ENCODE data around the gene RTN1. TPM values are rescaled to one million over a fixed set of nuclear protein-coding genes. Genes with fewer than 3 reads are reported as not detected.

The RTN1 gene
- total and polyA plus RNA-seq, 2 experiments from 2014 or later: 0.15 TPM; not detected in 1

DNA sequence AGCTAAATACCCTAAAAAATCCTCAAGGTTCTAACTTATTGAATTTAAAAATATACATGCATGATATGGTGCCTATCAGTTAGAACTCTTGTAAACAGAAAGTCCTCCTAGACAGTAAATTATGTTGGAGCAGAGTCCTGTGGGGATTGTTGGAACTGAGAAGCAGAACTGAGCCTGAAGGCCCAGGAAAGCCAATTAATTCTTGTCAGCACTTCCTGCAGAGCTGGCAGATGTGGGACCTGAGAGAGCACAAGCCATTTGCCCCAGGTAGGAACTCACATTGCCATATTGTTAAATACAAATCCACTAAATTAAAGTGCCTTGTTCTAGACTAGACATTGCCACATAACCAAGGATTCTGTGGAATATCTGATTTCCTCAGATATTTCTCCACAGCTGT, 117.1 kb downstream of the RTN1 start:
- Histone ChIP-seq H3K4me3 (no peak overlapping the region), H3F3A (ENCODE audit: insufficient read depth) (no peaks in the 10 kb centered on the region), H3K9ac (no peak overlapping the region), H3K4me2 (ENCODE audit: unreplicated experiment) (no peak overlapping the region), H3K9me2 (ENCODE audit: insufficient read depth) (no peaks in the 10 kb centered on the region), H3K27me3 (replicated peaks; ENCODE audit: insufficient read depth) (no peaks in the 10 kb centered on the region), H3K36me3 (ENCODE audit: low read depth) (no peaks in the 10 kb centered on the region), H3K4me1 (ENCODE audit: insufficient read depth) (no peaks in the 10 kb centered on the region), H2AFZ (no peak overlapping the region), H3K27ac (no peak overlapping the region), H3K9me3 (ENCODE audit: low read depth) (no peaks in the 10 kb centered on the region), H3K79me2 (ENCODE audit: insufficient read depth) (no peaks in the 10 kb centered on the region), H4K20me1 (ENCODE audit: insufficient read depth) (no peaks in the 10 kb centered on the region)
- in situ Hi-C loops (cut with MboI): no loop called here
- TF ChIP-seq EZH2 (IDR thresholded peaks at IDR 0.05; ENCODE audit: insufficient read depth, poor library complexity, severe bottlenecking) (no peak), EZH2phosphoT487 (IDR thresholded peaks at IDR 0.05; ENCODE audit: insufficient read depth, low read depth) (no peak)
- no peak for DNase-seq

DNA sequence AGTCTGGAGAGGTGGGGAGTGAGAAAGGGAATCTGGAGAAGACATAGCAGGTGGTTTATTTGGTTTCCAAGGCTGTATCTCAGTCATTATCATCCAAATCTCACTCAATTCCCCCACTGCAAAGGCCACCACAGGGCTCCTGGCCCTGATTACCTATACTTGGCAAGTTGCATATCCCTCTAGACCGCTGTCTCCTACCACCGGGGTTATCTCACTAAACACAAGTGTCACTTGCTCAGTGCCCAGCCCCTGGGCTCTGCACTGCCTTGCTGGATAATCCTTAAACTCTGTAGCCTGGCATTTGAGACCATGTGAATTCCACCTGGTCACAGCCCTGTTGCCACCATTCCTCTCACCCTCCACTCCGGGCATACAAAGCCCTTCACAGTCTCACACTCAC, 119.0 kb downstream of the RTN1 start:
- no peak overlapping the region for H3K4me3 ChIP-seq
- no peaks in the 10 kb centered on the region for H3F3A ChIP-seq (ENCODE audit: insufficient read depth)
- H3K4me1 ChIP-seq (ENCODE audit: insufficient read depth): no peaks in the 10 kb centered on the region
- WGBS, 2 experiments (ENCODE audit: low coverage in 1 of 2, low lambda C conversion rate in 2 of 2, missing lambda C conversion rate in 2 of 2): 73 to 81% methylated on average over 3 of the region's 3 CpGs
- no peaks in the 10 kb centered on the region for H3K27me3 ChIP-seq (replicated peaks; ENCODE audit: insufficient read depth)
- no peak overlapping the region for H3K4me2 ChIP-seq (ENCODE audit: unreplicated experiment)
- H3K9me3 ChIP-seq (ENCODE audit: low read depth): no peaks in the 10 kb centered on the region
- no peaks in the 10 kb centered on the region for H4K20me1 ChIP-seq (ENCODE audit: insufficient read depth)
- no peak for DNase-seq
- H2AFZ ChIP-seq: no peak overlapping the region
- no peaks in the 10 kb centered on the region for H3K9me2 ChIP-seq (ENCODE audit: insufficient read depth)
- no peaks in the 10 kb centered on the region for H3K79me2 ChIP-seq (ENCODE audit: insufficient read depth)
- no peak overlapping the region for H3K27ac ChIP-seq
- no peak overlapping the region for H3K9ac ChIP-seq
- in situ Hi-C loops (cut with MboI): no loop called here
- H3K36me3 ChIP-seq (ENCODE audit: low read depth): no peaks in the 10 kb centered on the region
- TF ChIP-seq EZH2 (IDR thresholded peaks at IDR 0.05; ENCODE audit: insufficient read depth, poor library complexity, severe bottlenecking) (no peak), EZH2phosphoT487 (IDR thresholded peaks at IDR 0.05; ENCODE audit: insufficient read depth, low read depth) (no peak)

DNA sequence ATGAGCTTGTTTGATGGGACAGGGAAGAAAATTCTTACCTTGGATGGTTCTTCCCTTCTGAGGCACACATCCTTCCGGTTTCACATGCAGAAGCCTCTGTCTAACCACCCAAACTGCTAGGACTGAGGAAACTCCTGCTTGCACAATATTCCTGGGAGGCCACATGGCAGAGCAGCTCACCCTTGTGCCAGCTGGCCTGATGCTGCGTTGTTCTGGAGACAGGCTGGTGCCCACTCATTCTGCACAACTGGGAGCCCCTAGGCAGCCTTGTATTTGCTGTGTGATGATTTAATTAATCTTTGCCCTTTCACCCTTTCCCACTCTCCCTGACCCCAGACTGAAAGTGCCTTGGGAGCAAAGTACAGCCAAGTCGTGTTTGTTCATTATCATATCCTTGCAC, 130.8 kb downstream of the RTN1 start:
- no peak overlapping the region for H3K9ac ChIP-seq
- H2AFZ ChIP-seq: no peak overlapping the region
- no peak overlapping the region for H3K4me2 ChIP-seq (ENCODE audit: unreplicated experiment)
- DNase-seq: no peak
- no peaks in the 10 kb centered on the region for H3K79me2 ChIP-seq (ENCODE audit: insufficient read depth)
- H3K36me3 ChIP-seq (ENCODE audit: low read depth): no peaks in the 10 kb centered on the region
- no peaks in the 10 kb centered on the region for H3K9me2 ChIP-seq (ENCODE audit: insufficient read depth)
- no peaks in the 10 kb centered on the region for H3K27me3 ChIP-seq (replicated peaks; ENCODE audit: insufficient read depth)
- no peaks in the 10 kb centered on the region for H3K9me3 ChIP-seq (ENCODE audit: low read depth)
- H3K27ac ChIP-seq: no peak overlapping the region
- no peaks in the 10 kb centered on the region for H3K4me1 ChIP-seq (ENCODE audit: insufficient read depth)
- H3F3A ChIP-seq (ENCODE audit: insufficient read depth): no peaks in the 10 kb centered on the region
- in situ Hi-C loops (cut with MboI): no loop called here
- H4K20me1 ChIP-seq (ENCODE audit: insufficient read depth): no peaks in the 10 kb centered on the region
- 10 to 12% methylated on average over 3 of the region's 3 CpGs for WGBS, 2 experiments (ENCODE audit: low coverage in 1 of 2, low lambda C conversion rate in 2 of 2, missing lambda C conversion rate in 2 of 2)
- H3K4me3 ChIP-seq: no peak overlapping the region
- TF ChIP-seq EZH2 (IDR thresholded peaks at IDR 0.05; ENCODE audit: insufficient read depth, poor library complexity, severe bottlenecking): no peak
- no peak for TF ChIP-seq EZH2phosphoT487 (IDR thresholded peaks at IDR 0.05; ENCODE audit: insufficient read depth, low read depth)

DNA sequence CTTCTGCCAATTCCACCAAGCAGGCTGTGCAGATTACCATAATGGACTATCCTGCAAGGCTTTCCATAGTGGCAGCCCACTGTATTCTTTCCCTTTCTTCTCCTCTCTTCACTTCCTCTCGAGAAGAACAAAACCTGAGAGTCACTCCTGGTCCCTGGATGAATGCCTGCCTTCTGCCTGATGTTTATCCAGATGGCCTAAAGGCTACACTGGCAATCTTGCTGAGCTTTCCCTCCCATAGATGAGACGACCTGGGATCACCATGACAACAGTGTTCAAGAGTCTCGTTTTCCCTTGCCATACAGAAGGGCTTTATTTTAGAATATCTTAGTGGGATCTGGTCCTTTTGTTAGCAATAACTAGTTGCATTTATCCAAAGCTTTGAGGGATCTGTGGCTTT, 142.3 kb downstream of the RTN1 start:
- no peaks in the 10 kb centered on the region for H3K79me2 ChIP-seq (ENCODE audit: insufficient read depth)
- no peaks in the 10 kb centered on the region for H3K27me3 ChIP-seq (replicated peaks; ENCODE audit: insufficient read depth)
- H3K4me3 ChIP-seq: no peak overlapping the region
- H3F3A ChIP-seq (ENCODE audit: insufficient read depth): no peaks in the 10 kb centered on the region
- TF ChIP-seq EZH2 (IDR thresholded peaks at IDR 0.05; ENCODE audit: insufficient read depth, poor library complexity, severe bottlenecking) (no peak), EZH2phosphoT487 (IDR thresholded peaks at IDR 0.05; ENCODE audit: insufficient read depth, low read depth) (no peak)
- H3K4me2 ChIP-seq (ENCODE audit: unreplicated experiment): no peak overlapping the region
- no peak overlapping the region for H3K27ac ChIP-seq
- WGBS, 2 experiments (ENCODE audit: low coverage in 1 of 2, low lambda C conversion rate in 2 of 2, missing lambda C conversion rate in 2 of 2): 24 to 28% methylated on average over 3 of the region's 3 CpGs
- in situ Hi-C loops (cut with MboI): no loop called here
- H3K9me3 ChIP-seq (ENCODE audit: low read depth): no peaks in the 10 kb centered on the region
- no peak overlapping the region for H3K9ac ChIP-seq
- H3K36me3 ChIP-seq (ENCODE audit: low read depth): no peaks in the 10 kb centered on the region
- no peak overlapping the region for H2AFZ ChIP-seq
- no peaks in the 10 kb centered on the region for H3K9me2 ChIP-seq (ENCODE audit: insufficient read depth)
- H4K20me1 ChIP-seq (ENCODE audit: insufficient read depth): no peaks in the 10 kb centered on the region
- no peak for DNase-seq
- no peaks in the 10 kb centered on the region for H3K4me1 ChIP-seq (ENCODE audit: insufficient read depth)

DNA sequence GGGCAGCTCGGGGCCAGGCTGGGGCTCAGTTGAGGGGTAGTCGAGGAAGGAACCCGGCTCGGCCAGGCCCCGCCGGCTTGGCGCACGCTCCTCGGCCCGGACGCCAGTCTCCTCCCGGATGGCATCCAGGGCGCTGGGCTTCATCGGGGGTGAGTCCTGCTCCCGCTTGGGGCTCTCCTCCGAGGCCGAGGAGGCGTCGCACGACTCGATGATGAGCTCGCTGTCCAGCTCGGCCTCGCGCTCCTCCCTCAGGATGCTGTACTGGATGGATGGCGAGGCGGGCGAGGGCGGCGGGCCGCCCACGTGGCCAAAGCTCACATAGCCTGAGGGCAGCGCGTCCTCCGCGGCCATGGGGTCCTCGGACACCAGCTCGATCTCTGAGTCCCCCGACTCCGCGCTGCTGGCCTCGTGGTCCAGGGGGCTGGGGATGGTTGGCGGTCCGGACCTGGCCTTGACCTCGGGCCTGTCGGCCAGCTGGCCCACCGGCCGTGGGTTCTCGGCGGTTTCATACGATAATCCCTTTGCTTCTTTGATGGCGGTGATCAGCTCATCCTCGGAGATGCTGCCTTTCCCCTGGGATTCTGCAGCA, 143.4 kb downstream of the RTN1 start:
- Histone ChIP-seq H3K4me3 (no peak overlapping the region), H3K27me3 (replicated peaks; ENCODE audit: insufficient read depth) (no peaks in the 10 kb centered on the region), H4K20me1 (ENCODE audit: insufficient read depth) (no peaks in the 10 kb centered on the region), H3K4me1 (ENCODE audit: insufficient read depth) (no peaks in the 10 kb centered on the region), H3K9me3 (ENCODE audit: low read depth) (no peaks in the 10 kb centered on the region), H2AFZ (no peak overlapping the region), H3K27ac (no peak overlapping the region), H3K9me2 (ENCODE audit: insufficient read depth) (no peaks in the 10 kb centered on the region), H3K4me2 (ENCODE audit: unreplicated experiment) (no peak overlapping the region), H3K79me2 (ENCODE audit: insufficient read depth) (no peaks in the 10 kb centered on the region), H3F3A (ENCODE audit: insufficient read depth) (no peaks in the 10 kb centered on the region), H3K9ac (no peak overlapping the region), H3K36me3 (ENCODE audit: low read depth) (no peaks in the 10 kb centered on the region)
- no peak for DNase-seq
- 88 to 89% methylated on average over 31 to 52 of the region's 53 CpGs for WGBS, 2 experiments (ENCODE audit: low coverage in 1 of 2, low lambda C conversion rate in 2 of 2, missing lambda C conversion rate in 2 of 2)
- in situ Hi-C loops (cut with MboI): no loop called here
- TF ChIP-seq EZH2 (IDR thresholded peaks at IDR 0.05; ENCODE audit: insufficient read depth, poor library complexity, severe bottlenecking) (no peak), EZH2phosphoT487 (IDR thresholded peaks at IDR 0.05; ENCODE audit: insufficient read depth, low read depth) (no peak)

Data from GM23248 (cell line).